HCT116 (cell line): ENCODE data around the gene PLXNC1.

Experiments
- EZH2 ChIP-seq: fragments of 200-600 bp; sonication (generic); IDR thresholded peaks from 2 replicates; pipeline ENCODE4 v1.6.1; 2017; ENCODE audit warnings: antibody characterized with exemption, mixed run types
- FOSL1 ChIP-seq: IDR thresholded peaks from 2 replicates; pipeline ENCODE4 v1.6.1; 2012; ENCODE audit warnings: low read depth
- JUND ChIP-seq: IDR thresholded peaks from 2 replicates; pipeline ENCODE4 v1.6.1; 2012
- POLR2A ChIP-seq: IDR thresholded peaks from 2 replicates; pipeline ENCODE4 v1.7.0; 2011; ENCODE audit warnings: borderline replicate concordance; ENCODE audit not compliant: insufficient read depth, insufficient read length; ENCODE audit errors: extremely low read depth
- POLR2AphosphoS5 ChIP-seq: IDR thresholded peaks from 2 replicates; pipeline ENCODE4 v1.6.1; 2011; ENCODE audit warnings: mild to moderate bottlenecking, low read depth, low read length, moderate library complexity
- SIN3A ChIP-seq: IDR thresholded peaks from 2 replicates; pipeline ENCODE4 v1.6.1; 2012; ENCODE audit warnings: low read depth
- TCF7L2 ChIP-seq: IDR thresholded peaks from 2 replicates; pipeline ENCODE4 v1.7.0; 2011; ENCODE audit warnings: borderline replicate concordance, inconsistent platforms; ENCODE audit not compliant: insufficient read depth, insufficient read length; ENCODE audit errors: extremely low read depth
- ZNF274 ChIP-seq: fragments of 200-500 bp; sonication (Bioruptor generic); IDR thresholded peaks from 2 replicates; pipeline ENCODE4 v1.6.1; 2014; ENCODE audit warnings: mild to moderate bottlenecking, low read depth, low read length, inconsistent platforms
- TF ChIP-seq, protein P1 (sequence below): IDR thresholded peaks from 2 replicates; pipeline ENCODE4 v1.6.1; 2012
- TF ChIP-seq, protein P2 (sequence below), 3 experiments: fragments of 200-600 bp in 1 of 3; sonication (generic) in 1 of 3; IDR thresholded peaks in 2 of 3; conservative IDR thresholded peaks in 1 of 3; 2 replicates each; pipeline ENCODE4 v1.5.1; 2012 to 2017; ENCODE audit warnings: low read depth in 2 of 3, low read length in 2 of 3, antibody characterized with exemption in 1 of 3, borderline replicate concordance in 1 of 3, control low read depth in 1 of 3, mild to moderate bottlenecking in 1 of 3, mixed read lengths in 1 of 3, mixed run types in 1 of 3, moderate library complexity in 1 of 3; ENCODE audit not compliant: insufficient read depth in 1 of 3

DNA sequence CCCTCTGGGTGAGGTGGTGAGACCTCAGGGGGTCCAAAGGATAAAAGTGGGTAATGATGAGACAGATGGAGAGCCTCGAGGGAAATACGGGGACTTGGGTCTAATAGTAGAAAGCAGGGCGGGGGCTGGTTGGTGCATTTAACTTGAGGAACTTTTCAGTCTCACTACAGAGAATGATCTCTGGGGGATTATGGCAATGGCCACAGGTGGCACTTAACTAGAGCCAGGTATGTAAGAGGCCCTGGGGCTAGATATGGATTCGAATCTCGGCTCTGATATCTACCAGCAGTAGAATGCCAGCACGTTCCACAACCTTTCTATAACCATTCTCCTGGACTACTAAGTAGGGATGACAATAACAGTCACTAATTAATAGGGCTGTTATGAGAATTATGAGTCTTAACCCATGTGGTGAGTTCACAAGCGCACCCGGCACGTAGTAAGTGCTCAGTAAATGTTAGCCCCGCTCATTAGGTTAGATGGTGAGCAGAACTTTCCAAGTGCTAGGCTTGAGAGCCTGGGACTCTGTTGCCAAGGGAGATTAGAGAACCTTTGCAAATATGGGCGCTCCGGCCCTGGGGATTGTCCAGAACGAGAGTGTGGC is 888 bp upstream of the PLXNC1 start:
- TF ChIP-seq TCF7L2 (no peak), ZNF274 (no peak), POLR2AphosphoS5 (no peak), JUND (no peak), SIN3A (no peak), POLR2A (no peak), EZH2 (no peak), FOSL1 (no peak)
- TF ChIP-seq, protein P1, sequence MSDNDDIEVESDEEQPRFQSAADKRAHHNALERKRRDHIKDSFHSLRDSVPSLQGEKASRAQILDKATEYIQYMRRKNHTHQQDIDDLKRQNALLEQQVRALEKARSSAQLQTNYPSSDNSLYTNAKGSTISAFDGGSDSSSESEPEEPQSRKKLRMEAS, result no peak
- TF ChIP-seq, protein P2, sequence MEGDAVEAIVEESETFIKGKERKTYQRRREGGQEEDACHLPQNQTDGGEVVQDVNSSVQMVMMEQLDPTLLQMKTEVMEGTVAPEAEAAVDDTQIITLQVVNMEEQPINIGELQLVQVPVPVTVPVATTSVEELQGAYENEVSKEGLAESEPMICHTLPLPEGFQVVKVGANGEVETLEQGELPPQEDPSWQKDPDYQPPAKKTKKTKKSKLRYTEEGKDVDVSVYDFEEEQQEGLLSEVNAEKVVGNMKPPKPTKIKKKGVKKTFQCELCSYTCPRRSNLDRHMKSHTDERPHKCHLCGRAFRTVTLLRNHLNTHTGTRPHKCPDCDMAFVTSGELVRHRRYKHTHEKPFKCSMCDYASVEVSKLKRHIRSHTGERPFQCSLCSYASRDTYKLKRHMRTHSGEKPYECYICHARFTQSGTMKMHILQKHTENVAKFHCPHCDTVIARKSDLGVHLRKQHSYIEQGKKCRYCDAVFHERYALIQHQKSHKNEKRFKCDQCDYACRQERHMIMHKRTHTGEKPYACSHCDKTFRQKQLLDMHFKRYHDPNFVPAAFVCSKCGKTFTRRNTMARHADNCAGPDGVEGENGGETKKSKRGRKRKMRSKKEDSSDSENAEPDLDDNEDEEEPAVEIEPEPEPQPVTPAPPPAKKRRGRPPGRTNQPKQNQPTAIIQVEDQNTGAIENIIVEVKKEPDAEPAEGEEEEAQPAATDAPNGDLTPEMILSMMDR (IDR thresholded peaks at IDR 0.05 in 2 of 3, conservative IDR thresholded peaks at IDR 0.05 in 1 of 3; ENCODE audit: borderline replicate concordance in 1 of 3, insufficient read depth in 1 of 3, low read depth in 2 of 3, low read length in 2 of 3), result no peak
